GM12873 (cell line): ENCODE data around the gene PGAM5.

Experiments
- CTCF ChIP-seq: IDR thresholded peaks from 2 replicates; pipeline ENCODE4 v1.5.1; 2012; ENCODE audit warnings: low read depth, mild to moderate bottlenecking, moderate library complexity, low read length, control low read depth; ENCODE audit not compliant: insufficient read depth; ENCODE audit errors: missing control alignments

Gene PGAM5

DNA sequence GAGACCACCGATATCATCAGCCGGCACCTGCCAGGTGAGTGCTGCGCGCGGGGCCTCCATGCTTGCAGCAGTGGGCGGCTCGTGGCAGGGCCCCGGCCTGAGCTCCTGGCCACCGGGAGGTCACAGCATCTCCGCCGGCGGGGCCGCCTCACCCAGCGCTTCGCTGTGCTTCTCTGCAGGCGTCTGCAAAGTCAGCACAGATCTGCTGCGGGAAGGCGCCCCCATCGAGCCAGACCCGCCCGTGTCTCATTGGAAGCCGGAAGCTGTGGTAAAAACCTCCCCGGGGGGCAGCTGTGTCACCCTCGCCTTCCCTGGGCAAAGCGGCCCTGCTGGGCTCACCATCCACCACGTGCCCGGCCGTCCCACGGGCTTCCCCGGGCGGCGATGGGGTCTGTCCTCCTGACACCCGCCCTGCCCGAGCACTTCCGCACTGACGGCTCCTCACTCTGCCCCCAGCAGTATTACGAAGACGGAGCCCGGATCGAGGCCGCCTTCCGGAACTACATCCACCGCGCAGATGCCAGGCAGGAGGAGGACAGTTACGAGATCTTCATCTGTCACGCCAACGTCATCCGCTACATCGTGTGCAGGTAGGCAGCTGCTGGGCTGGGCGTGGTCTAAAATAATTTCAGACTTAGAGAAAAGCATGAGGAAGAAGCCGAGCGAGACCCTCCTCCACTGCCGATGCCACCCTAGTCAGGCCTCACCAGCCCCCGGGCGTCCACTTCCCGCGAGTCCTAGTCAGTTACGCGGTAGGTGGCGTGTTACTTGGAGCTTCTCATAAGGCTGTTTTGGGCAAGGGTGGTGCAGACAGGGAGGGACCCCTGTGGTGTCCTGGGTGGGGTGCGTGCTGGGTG lies 7.1 kb downstream of the PGAM5 start:
- no peak for TF ChIP-seq CTCF

DNA sequence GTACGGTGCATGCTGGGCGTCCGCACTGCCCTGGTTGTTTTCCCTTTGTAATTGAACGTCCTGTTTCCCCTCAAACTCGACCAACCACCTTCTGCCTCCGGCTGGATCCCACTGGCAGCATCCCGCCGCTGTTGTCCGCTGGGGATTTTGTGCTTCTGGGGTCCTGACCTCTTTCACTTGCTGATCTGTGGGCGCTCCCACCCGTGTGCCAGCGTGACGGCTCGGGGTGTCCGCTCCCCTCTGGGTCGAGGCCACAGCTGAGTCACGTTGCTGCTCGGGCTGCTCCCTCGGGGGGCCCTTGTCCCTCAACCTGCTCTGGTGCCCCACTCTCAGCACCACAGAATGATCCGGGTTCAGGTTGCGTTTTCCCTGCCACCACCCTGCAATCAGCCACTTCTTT lies 8.0 kb downstream of the PGAM5 start:
- TF ChIP-seq CTCF: no peak

DNA sequence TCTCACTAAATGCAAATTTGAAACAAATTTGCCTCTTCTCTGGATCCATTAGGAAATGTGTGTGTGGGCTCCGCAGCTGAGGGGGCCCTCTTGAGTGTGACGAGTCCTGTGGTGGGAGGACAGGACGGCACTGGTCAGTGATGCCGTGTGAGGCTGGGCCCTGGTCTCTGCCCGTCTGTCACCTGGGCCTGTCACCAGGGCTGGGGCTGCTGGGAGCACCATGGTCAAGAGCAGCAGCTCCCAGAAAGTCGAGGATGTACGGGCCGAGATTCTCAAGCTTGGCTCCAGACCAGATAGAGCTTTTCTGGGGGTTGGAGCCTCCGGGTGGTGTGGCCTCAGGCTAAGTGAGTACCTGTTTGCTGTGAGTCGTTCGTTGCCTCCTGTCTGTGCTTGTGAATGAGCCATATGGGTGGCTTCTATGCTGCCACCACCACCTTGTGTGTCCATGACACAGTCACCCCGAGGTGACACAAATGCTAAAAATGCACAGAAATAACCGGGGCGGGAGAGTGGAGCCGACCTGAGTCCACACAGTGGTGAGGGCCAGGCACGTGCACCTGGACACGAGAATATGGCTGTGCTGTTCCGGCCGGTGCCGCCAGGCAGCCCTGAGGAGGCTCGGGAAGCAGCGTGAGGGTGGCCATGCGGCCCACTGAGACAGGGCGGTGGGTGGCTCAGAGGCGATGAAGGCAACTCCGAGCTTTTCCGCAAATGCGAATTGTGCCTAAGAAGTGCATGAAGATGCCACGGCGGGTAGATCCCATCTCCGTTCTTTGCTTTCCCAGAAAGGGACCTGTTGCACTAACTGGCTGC lies 8.7 kb downstream of the PGAM5 start:
- no peak for TF ChIP-seq CTCF

DNA sequence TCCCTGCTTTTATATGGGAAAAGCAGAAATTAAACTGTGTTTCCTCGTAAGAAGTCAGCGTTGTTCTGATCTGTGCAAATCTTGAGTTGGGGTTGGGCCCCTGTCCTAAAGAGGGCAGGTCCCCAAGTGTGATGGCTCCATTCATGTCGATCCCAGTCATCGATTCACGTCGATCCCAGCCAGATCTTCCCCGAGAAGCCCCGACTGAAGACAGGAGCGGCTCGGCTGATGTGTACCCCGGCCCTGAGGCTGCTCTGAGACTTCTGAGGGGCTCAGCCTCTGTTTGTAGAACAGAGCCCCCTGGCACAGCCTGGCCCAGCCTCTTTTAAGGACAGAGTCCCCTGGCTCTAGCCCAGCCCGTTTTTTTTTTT lies 9.3 kb downstream of the PGAM5 start:
- TF ChIP-seq CTCF: no peak

DNA sequence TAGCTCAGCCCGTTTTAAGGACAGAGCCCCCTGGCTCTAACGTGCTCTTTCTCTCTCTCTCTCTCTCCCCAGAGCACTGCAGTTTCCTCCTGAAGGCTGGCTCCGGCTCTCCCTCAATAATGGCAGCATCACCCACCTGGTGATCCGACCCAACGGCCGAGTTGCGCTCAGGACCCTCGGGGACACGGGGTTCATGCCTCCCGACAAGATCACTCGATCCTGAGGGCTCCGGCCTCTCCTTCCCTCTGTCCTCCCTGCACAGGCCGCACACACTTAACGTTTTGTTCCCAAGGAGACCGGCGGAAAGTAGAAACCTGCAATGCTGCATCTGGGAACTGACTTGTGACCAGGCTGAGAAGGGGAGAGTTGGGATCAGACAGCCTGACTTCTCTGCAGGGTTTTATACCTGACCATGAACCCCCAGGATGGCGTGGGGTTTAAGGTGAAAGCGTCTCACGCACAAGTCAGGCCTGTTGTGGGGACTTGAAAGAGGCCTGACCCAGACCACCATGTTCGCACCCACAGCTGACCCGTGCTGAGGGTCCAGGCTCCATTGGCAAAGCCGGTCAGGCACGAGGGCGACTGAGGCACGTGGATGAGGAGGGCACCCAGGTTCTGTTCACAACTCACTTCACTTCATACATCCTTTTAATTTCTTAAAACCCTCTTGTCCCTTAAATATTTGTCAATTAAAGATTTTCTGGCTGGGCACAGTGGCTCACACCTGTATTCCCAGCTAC lies 10.1 kb downstream of the PGAM5 start:
- no peak for TF ChIP-seq CTCF

DNA sequence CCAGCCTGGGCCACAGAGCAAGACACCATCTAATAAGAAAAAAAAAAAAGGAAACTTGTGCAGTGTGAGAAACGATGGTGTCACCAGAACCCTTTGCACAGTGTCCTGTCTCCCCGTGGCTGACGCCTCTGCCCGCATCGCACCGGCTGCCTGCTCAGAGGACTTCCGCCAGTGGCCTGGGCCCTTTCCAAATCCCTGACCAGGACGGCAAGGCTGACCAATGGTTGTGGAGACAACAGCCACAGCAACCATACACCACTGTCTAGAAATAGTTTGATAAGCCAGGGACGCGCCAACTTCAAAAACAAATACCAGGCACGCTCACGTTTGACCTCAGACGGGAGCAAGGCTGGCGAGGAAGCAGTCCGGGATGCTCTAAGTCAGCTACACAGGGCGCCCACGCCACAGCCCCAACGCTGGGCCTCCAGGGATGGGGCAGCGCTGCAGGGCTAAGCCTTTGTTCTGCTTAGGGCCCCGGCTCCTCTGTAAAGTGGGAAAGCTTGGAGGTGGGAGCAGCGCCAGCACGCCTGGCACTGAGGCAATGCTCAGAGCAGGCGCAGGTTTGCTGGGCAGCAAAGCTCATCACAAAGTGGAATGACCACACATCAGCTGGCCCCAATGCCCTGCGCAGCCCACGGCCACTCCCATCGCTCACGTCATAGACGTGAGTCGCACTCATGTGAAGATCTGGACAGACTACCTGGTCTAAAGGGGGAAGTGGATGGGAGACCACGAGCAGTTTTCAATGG lies 12.5 kb downstream of the PGAM5 start:
- no peak for TF ChIP-seq CTCF
